Measurements from ENCODE around the gene PPP2R5B. TPM values are rescaled to one million over a fixed set of nuclear protein-coding genes. Genes with fewer than 3 reads are reported as not detected.

Gene PPP2R5B
- total and polyA plus RNA-seq, 2 donors (not counting 1 experiment from before 2014, with no cell fraction given), result 12.1 to 12.4 TPM

GRCh38 chr11:64934682-64935358 is 10.3 kb downstream of the PPP2R5B start:
- Histone ChIP-seq H3K4me1 (ENCODE audit: control insufficient read depth, extremely low read depth, insufficient read depth, low read length) (no peaks in the 10 kb centered on the region), H3K9me3 (ENCODE audit: control insufficient read depth, insufficient read depth, low read depth, low read length) (no peaks in the 10 kb centered on the region), H3K9ac (ENCODE audit: insufficient read depth, low read length) (no peak overlapping the region), H2AFZ (ENCODE audit: low read length) (no peak overlapping the region), H3K27me3 (ENCODE audit: control insufficient read depth, insufficient read depth, low read length) (peaks cover 4% of the 10 kb centered on the region), H3K4me3 (replicated peaks in 1 of 4; ENCODE audit: control extremely low read depth in 1 of 4, insufficient read depth in 1 of 4, low read depth in 3 of 4, low read length in 4 of 4) (no peak overlapping the region), H3K36me3 (ENCODE audit: control insufficient read depth, insufficient read depth, low read length) (peaks cover 14% of the 10 kb centered on the region), H3K27ac (ENCODE audit: insufficient read depth, low read length) (no peak overlapping the region), H3K4me2 (ENCODE audit: extremely low read depth, insufficient read depth, low read length) (no peak overlapping the region), H3K79me2 (ENCODE audit: control insufficient read depth, insufficient read depth, low read length) (no peaks in the 10 kb centered on the region), H4K20me1 (ENCODE audit: control insufficient read depth, extremely low read depth, insufficient read depth, low read length) (no peaks in the 10 kb centered on the region)
- no peak for TF ChIP-seq EZH2 (IDR thresholded peaks at IDR 0.05; ENCODE audit: low read length, missing control alignments)
- no peak for DNase-seq (ENCODE audit: low read depth in 2 of 2)

- Histone ChIP-seq H4K20me1 (ENCODE audit: control insufficient read depth, extremely low read depth, insufficient read depth, low read length) (no peaks in the 10 kb centered on the region), H3K27me3 (ENCODE audit: control insufficient read depth, insufficient read depth, low read length) (peaks cover 4% of the 10 kb centered on the region), H3K4me3 (replicated peaks in 1 of 4; ENCODE audit: control extremely low read depth in 1 of 4, insufficient read depth in 1 of 4, low read depth in 3 of 4, low read length in 4 of 4) (no peak within 1 kb of the TSS), H3K79me2 (ENCODE audit: control insufficient read depth, insufficient read depth, low read length) (no peaks in the 10 kb centered on the region), H2AFZ (ENCODE audit: low read length) (no peak within 1 kb of the TSS), H3K27ac (ENCODE audit: insufficient read depth, low read length) (no peak within 1 kb of the TSS), H3K9ac (ENCODE audit: insufficient read depth, low read length) (no peak within 1 kb of the TSS), H3K4me1 (ENCODE audit: control insufficient read depth, extremely low read depth, insufficient read depth, low read length) (no peaks in the 10 kb centered on the region), H3K9me3 (ENCODE audit: control insufficient read depth, insufficient read depth, low read depth, low read length) (no peaks in the 10 kb centered on the region), H3K36me3 (ENCODE audit: control insufficient read depth, insufficient read depth, low read length) (peaks cover 11% of the 10 kb centered on the region), H3K4me2 (ENCODE audit: extremely low read depth, insufficient read depth, low read length) (no peak within 1 kb of the TSS)
- peak in 1 of 2 donors; percentile 38 for DNase-seq (ENCODE audit: low read depth in 2 of 2)
- TF ChIP-seq EZH2 (IDR thresholded peaks at IDR 0.05; ENCODE audit: low read length, missing control alignments) (no peak), CTCF (conservative IDR thresholded peaks at IDR 0.05 in 1 of 2, IDR thresholded peaks at IDR 0.05 in 1 of 2; ENCODE audit: low read depth in 1 of 2, low read length in 2 of 2) (peak; percentile 8)
Measured at GRCh38 chr11:64935359-64936081, 11.0 kb downstream of the PPP2R5B start, which contains the start of gene GPHA2. GPHA2 (minus strand) TSS chr11:64935893; CDS start chr11:64935460, 433 bp downstream.

GRCh38 chr11:64936539-64936938 is 12.1 kb downstream of the PPP2R5B start:
- Histone ChIP-seq H3K4me1 (ENCODE audit: control insufficient read depth, extremely low read depth, insufficient read depth, low read length) (no peaks in the 10 kb centered on the region), H3K79me2 (ENCODE audit: control insufficient read depth, insufficient read depth, low read length) (no peaks in the 10 kb centered on the region), H2AFZ (ENCODE audit: low read length) (no peak overlapping the region), H3K9me3 (ENCODE audit: control insufficient read depth, insufficient read depth, low read depth, low read length) (no peaks in the 10 kb centered on the region), H3K9ac (ENCODE audit: insufficient read depth, low read length) (no peak overlapping the region), H3K27ac (ENCODE audit: insufficient read depth, low read length) (no peak overlapping the region), H3K27me3 (ENCODE audit: control insufficient read depth, insufficient read depth, low read length) (peaks cover 6% of the 10 kb centered on the region), H4K20me1 (ENCODE audit: control insufficient read depth, extremely low read depth, insufficient read depth, low read length) (no peaks in the 10 kb centered on the region), H3K4me3 (replicated peaks in 1 of 4; ENCODE audit: control extremely low read depth in 1 of 4, insufficient read depth in 1 of 4, low read depth in 3 of 4, low read length in 4 of 4) (no peak overlapping the region), H3K36me3 (ENCODE audit: control insufficient read depth, insufficient read depth, low read length) (peaks cover 11% of the 10 kb centered on the region), H3K4me2 (ENCODE audit: extremely low read depth, insufficient read depth, low read length) (no peak overlapping the region)
- DNase-seq (ENCODE audit: low read depth in 2 of 2), result no peak
- TF ChIP-seq EZH2 (IDR thresholded peaks at IDR 0.05; ENCODE audit: low read length, missing control alignments) (no peak), CTCF (conservative IDR thresholded peaks at IDR 0.05 in 1 of 2, IDR thresholded peaks at IDR 0.05 in 1 of 2; ENCODE audit: low read depth in 1 of 2, low read length in 2 of 2) (no peak)

Measured in fibroblast of lung (primary cell).